HG02870 (cell line): ENCODE measurements around the gene MGAT3.

Source experiments
- ATAC-seq: cut with Tn5 transposase; IDR thresholded peaks from one replicate; pipeline ENCODE4 v1.9.1; 2021; ENCODE audit warnings: mild to moderate bottlenecking, moderate library complexity; ENCODE audit not compliant: unreplicated experiment

Gene MGAT3

GRCh38 chr22:39469681-39470450 lies 13.1 kb downstream of the MGAT3 start:
- no peak for ATAC-seq

GRCh38 chr22:39470451-39471291 lies 13.9 kb downstream of the MGAT3 start:
- no peak for ATAC-seq

GRCh38 chr22:39471381-39472141 lies 14.7 kb downstream of the MGAT3 start:
- ATAC-seq: peak; percentile 49

- no peak for ATAC-seq
Measured at GRCh38 chr22:39472570-39473556, 16.1 kb downstream of the MGAT3 start.

- ATAC-seq: no peak
Measured at GRCh38 chr22:39473851-39474250, 17.0 kb downstream of the MGAT3 start.

- no peak for ATAC-seq
Measured at GRCh38 chr22:39474351-39475111, 17.7 kb downstream of the MGAT3 start.

- ATAC-seq: no peak
Measured at GRCh38 chr22:39475337-39475736, 18.5 kb downstream of the MGAT3 start.

GRCh38 chr22:39475902-39476301 lies 19.1 kb downstream of the MGAT3 start:
- ATAC-seq: no peak

GRCh38 chr22:39476664-39477063 lies 19.9 kb downstream of the MGAT3 start:
- ATAC-seq: no peak

GRCh38 chr22:39477542-39477941 lies 20.7 kb downstream of the MGAT3 start:
- ATAC-seq: no peak

GRCh38 chr22:39478441-39478850 lies 21.6 kb downstream of the MGAT3 start:
- no peak for ATAC-seq

- no peak for ATAC-seq
Measured at GRCh38 chr22:39479254-39479653, 22.4 kb downstream of the MGAT3 start.

GRCh38 chr22:39480557-39480956 lies 23.7 kb downstream of the MGAT3 start:
- no peak for ATAC-seq

GRCh38 chr22:39481054-39481453 lies 24.2 kb downstream of the MGAT3 start:
- no peak for ATAC-seq

GRCh38 chr22:39481595-39481994 lies 24.8 kb downstream of the MGAT3 start:
- ATAC-seq: no peak

- no peak for ATAC-seq
Measured at GRCh38 chr22:39482768-39483167, 26.0 kb downstream of the MGAT3 start.

GRCh38 chr22:39486951-39487825 lies 30.4 kb downstream of the MGAT3 start:
- no peak for ATAC-seq

- ATAC-seq: no peak
Measured at GRCh38 chr22:39487826-39488520, 31.2 kb downstream of the MGAT3 start.
